ENCODE results near the gene PI4KA. TPM values are rescaled to one million over a fixed set of nuclear protein-coding genes. Genes with fewer than 3 reads are reported as not detected.

Gene PI4KA
- total RNA-seq, 4 donors from 2014 or later: 44.7 to 136 (median 67.7) TPM

DNA sequence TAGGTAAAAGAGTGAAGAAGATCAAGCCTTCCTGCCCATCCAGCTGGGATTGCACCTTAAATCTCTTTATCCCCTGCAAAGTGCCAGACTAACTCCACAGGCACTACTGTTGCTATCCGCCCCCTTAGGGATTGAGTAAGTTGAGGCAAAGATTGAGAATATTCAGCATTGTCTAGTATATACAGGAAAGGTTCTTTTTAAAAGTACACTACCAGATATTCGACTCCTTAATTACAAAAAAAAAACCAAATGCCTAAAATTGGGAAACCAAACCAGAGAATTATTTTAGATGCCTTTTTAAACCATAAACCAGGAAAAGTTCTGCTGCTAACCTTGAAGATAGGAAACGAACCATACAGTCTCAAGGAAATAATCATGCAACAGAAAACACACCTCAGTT lies 73.2 kb downstream of the PI4KA start:
- TF ChIP-seq POLR2AphosphoS5 (IDR thresholded peaks at IDR 0.05): no peak
- no peak for TF ChIP-seq EP300 (IDR thresholded peaks at IDR 0.05)
- TF ChIP-seq POLR2A (IDR thresholded peaks at IDR 0.05): no peak
- TF ChIP-seq, protein P1, sequence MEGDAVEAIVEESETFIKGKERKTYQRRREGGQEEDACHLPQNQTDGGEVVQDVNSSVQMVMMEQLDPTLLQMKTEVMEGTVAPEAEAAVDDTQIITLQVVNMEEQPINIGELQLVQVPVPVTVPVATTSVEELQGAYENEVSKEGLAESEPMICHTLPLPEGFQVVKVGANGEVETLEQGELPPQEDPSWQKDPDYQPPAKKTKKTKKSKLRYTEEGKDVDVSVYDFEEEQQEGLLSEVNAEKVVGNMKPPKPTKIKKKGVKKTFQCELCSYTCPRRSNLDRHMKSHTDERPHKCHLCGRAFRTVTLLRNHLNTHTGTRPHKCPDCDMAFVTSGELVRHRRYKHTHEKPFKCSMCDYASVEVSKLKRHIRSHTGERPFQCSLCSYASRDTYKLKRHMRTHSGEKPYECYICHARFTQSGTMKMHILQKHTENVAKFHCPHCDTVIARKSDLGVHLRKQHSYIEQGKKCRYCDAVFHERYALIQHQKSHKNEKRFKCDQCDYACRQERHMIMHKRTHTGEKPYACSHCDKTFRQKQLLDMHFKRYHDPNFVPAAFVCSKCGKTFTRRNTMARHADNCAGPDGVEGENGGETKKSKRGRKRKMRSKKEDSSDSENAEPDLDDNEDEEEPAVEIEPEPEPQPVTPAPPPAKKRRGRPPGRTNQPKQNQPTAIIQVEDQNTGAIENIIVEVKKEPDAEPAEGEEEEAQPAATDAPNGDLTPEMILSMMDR (IDR thresholded peaks at IDR 0.05): no peak
- Histone ChIP-seq H3K27ac (no peak overlapping the region), H3K36me3 (peaks cover 48% of the 10 kb centered on the region), H3K4me1 (no peaks in the 10 kb centered on the region), H3K27me3 (no peaks in the 10 kb centered on the region), H3K4me3 (no peak overlapping the region), H3K9me3 (no peaks in the 10 kb centered on the region)
- DNase-seq (ENCODE audit: low spot score in 2 of 2): no peak
- 87% methylated on average over 3 of the region's 3 CpGs for WGBS

DNA sequence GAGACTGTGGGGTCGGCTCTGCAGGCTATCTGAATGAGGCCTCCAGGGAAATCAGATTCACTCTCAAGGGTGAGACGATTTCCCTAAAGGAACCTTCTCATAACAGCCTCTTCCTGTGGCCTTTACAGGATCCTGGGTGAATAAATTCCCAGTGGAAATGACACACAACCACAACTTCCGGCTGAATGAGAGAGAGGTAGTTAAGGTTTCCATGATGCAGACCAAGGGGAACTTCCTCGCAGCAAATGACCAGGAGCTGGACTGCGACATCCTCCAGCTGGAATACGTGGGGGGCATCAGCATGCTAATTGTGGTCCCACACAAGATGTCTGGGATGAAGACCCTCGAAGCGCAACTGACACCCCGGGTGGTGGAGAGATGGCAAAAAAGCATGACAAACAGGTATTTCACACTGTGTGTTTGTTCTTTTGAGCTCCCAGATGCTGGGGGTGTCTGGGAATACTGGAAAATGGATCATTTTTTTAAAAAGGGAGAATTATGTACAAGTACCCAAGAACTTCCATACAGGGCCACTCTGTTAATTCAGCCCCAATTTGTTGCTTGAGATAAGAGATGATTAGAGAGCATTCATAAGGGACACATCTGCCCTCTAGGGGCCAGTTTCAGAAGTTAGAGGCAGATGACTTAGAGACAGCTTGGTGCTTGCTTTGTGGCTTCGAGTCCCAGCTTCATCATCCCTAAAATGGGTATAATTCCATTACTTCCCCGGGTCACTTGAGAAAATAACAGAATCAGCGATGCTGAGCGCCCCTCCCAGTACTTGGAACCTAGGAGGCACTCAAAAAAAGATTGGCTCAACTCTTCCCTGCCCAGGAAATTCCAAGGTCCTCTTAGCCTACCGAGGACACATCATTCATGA lies 74.5 kb downstream of the PI4KA start:
- 79% methylated on average over 14 of the region's 14 CpGs for WGBS
- no peak overlapping the region for H3K27ac ChIP-seq
- no peak overlapping the region for H3K4me3 ChIP-seq
- TF ChIP-seq POLR2A (IDR thresholded peaks at IDR 0.05): no peak
- TF ChIP-seq POLR2AphosphoS5 (IDR thresholded peaks at IDR 0.05): no peak
- TF ChIP-seq, protein P1 (IDR thresholded peaks at IDR 0.05): peak; percentile 31 to 71
- no peaks in the 10 kb centered on the region for H3K4me1 ChIP-seq
- no peaks in the 10 kb centered on the region for H3K9me3 ChIP-seq
- no peaks in the 10 kb centered on the region for H3K27me3 ChIP-seq
- DNase-seq (ENCODE audit: low spot score in 2 of 2): no peak
- peaks cover 41% of the 10 kb centered on the region for H3K36me3 ChIP-seq

DNA sequence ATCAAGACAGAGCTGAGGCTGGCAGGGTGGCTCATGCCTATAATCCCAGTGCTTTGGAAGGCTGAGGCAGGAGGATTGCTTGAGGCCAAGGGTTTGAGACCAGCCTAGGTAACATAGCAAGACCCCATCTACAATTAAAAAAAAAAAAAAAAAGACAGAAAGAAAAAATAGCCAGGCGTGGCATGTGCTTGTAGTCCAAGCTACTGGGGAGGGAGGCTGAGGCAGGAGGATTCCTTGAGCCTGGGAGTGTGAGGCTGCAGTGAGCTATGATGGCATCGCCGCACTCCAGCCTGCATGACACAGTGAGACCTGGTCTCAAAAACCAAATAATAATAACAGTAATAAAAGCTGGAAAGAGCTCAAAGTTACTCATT lies 75.3 kb downstream of the PI4KA start:
- Histone ChIP-seq H3K27ac (no peak overlapping the region), H3K4me3 (no peak overlapping the region), H3K9me3 (no peaks in the 10 kb centered on the region), H3K4me1 (peaks cover 4% of the 10 kb centered on the region), H3K36me3 (peaks cover 40% of the 10 kb centered on the region), H3K27me3 (no peaks in the 10 kb centered on the region)
- no peak for DNase-seq (ENCODE audit: low spot score in 2 of 2)
- 99% methylated on average over 3 of the region's 3 CpGs for WGBS
- TF ChIP-seq POLR2A (IDR thresholded peaks at IDR 0.05) (no peak), EP300 (IDR thresholded peaks at IDR 0.05) (no peak), POLR2AphosphoS5 (IDR thresholded peaks at IDR 0.05) (no peak)
- TF ChIP-seq, protein P1 (IDR thresholded peaks at IDR 0.05): no peak

DNA sequence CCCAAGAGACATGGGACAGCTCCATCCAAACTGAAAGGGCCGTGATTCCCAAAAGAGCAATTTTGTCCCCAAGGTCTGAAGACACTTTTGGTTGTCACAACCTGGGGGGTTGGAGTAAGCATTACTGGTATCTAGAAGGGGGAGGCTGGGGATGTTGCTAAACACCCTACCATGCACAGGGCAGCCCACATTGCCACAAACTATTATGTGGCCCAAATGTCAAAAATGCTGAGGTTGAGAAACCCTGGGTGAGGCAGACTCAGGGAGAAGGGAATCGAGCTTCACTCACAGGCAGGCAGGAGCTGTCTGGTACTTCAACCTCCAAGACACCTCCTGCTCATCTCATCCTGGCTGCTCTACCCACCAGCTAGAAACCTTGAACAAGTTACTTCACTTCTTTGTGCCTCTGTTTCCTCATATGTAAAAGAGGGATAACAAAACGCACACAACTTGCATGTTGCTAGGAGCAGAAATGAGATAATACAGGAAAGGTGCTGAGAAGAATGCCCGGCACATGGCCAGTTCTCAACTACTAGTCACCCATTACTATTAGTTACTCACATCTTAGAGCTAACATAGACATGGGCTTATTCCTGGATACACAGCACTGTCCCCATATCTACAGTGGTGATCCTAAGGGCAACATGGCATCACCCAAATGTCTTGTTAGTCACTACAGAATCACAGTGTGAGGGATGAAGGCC lies 75.9 kb downstream of the PI4KA start:
- Histone ChIP-seq H3K4me3 (no peak overlapping the region), H3K36me3 (peaks cover 35% of the 10 kb centered on the region), H3K27me3 (no peaks in the 10 kb centered on the region), H3K9me3 (no peaks in the 10 kb centered on the region), H3K27ac (no peak overlapping the region), H3K4me1 (peaks cover 9% of the 10 kb centered on the region)
- WGBS: 92% methylated on average over 4 of the region's 4 CpGs
- TF ChIP-seq POLR2AphosphoS5 (IDR thresholded peaks at IDR 0.05): no peak
- no peak for TF ChIP-seq EP300 (IDR thresholded peaks at IDR 0.05)
- TF ChIP-seq POLR2A (IDR thresholded peaks at IDR 0.05): no peak
- TF ChIP-seq, protein P1 (IDR thresholded peaks at IDR 0.05): no peak
- DNase-seq (ENCODE audit: low spot score in 2 of 2): no peak

DNA sequence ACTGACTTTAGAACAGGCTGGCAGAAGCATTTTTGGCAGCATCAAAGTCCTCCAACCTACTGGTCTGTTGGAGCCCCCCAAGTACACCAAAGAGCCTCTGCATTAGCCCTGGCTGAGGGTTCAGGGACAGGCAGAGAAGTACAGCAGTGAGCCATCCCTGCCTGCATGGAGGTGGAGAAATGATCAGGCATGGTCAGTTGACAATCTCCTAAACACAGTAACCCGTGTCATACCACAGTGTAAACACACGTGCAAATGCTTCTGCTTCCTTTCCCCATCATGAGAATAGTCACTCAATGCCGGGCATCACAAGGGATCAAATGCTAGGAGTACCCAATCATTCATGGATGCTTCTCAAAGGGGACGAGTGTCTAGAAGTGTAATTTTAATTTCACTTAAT lies 76.5 kb downstream of the PI4KA start:
- H3K36me3 ChIP-seq: peaks cover 28% of the 10 kb centered on the region
- H3K4me3 ChIP-seq: no peak overlapping the region
- H3K27ac ChIP-seq: no peak overlapping the region
- DNase-seq (ENCODE audit: low spot score in 2 of 2): no peak
- TF ChIP-seq POLR2AphosphoS5 (IDR thresholded peaks at IDR 0.05): no peak
- no peak for TF ChIP-seq POLR2A (IDR thresholded peaks at IDR 0.05)
- TF ChIP-seq, protein P1 (IDR thresholded peaks at IDR 0.05): no peak
- no peak for TF ChIP-seq EP300 (IDR thresholded peaks at IDR 0.05)
- H3K9me3 ChIP-seq: no peaks in the 10 kb centered on the region
- 90% methylated on average over 4 of the region's 4 CpGs for WGBS
- peaks cover 15% of the 10 kb centered on the region for H3K4me1 ChIP-seq
- no peaks in the 10 kb centered on the region for H3K27me3 ChIP-seq
